HG02588 (cell line): ENCODE data around the gene FANCM.

Experiments
- ATAC-seq: cut with Tn5 transposase; IDR thresholded peaks from one replicate; pipeline ENCODE4 v1.9.1; 2021; ENCODE audit warnings: mild to moderate bottlenecking, moderate library complexity; ENCODE audit not compliant: unreplicated experiment

Gene FANCM

GRCh38 chr14:45135659-45136395 lies at the start of gene FANCM:
Gene FANCM (plus strand): TSS chr14:45135930. CDS start chr14:45136032, 102 bp downstream.
- peak; percentile 30 for ATAC-seq

GRCh38 chr14:45089813-45090212 lies 45.9 kb upstream of the FANCM start:
- peak; percentile 72 for ATAC-seq

- no peak for ATAC-seq
Measured at GRCh38 chr14:45091710-45092109, 44.0 kb upstream of the FANCM start.

- ATAC-seq = no peak
Measured at GRCh38 chr14:45094275-45094674, 41.5 kb upstream of the FANCM start.

- no peak for ATAC-seq
Measured at GRCh38 chr14:45095143-45095542, 40.6 kb upstream of the FANCM start.

- ATAC-seq = no peak
Measured at GRCh38 chr14:45096218-45096617, 39.5 kb upstream of the FANCM start.

GRCh38 chr14:45103806-45104205 lies 31.9 kb upstream of the FANCM start:
- ATAC-seq = no peak

GRCh38 chr14:45104561-45104960 lies 31.2 kb upstream of the FANCM start:
- no peak for ATAC-seq

GRCh38 chr14:45112896-45113781 lies 22.6 kb upstream of the FANCM start:
- ATAC-seq = no peak

- no peak for ATAC-seq
Measured at GRCh38 chr14:45114327-45114726, 21.4 kb upstream of the FANCM start.

- no peak for ATAC-seq
Measured at GRCh38 chr14:45118594-45118993, 17.1 kb upstream of the FANCM start.

GRCh38 chr14:45120096-45120495 lies 15.6 kb upstream of the FANCM start:
- no peak for ATAC-seq

- ATAC-seq = no peak
Measured at GRCh38 chr14:45123271-45123670, 12.5 kb upstream of the FANCM start.

- no peak for ATAC-seq
Measured at GRCh38 chr14:45125754-45126153, 10.0 kb upstream of the FANCM start.

GRCh38 chr14:45128963-45129629 lies 6.6 kb upstream of the FANCM start:
- ATAC-seq = no peak

- no peak for ATAC-seq
Measured at GRCh38 chr14:45133683-45134050, 2.1 kb upstream of the FANCM start.

- peak; percentile 90 for ATAC-seq
Measured at GRCh38 chr14:45134051-45134958, 1.4 kb upstream of the FANCM start, which contains the start of gene FKBP3. Gene FKBP3 (minus strand): TSS chr14:45134481. CDS start chr14:45134456, 25 bp downstream.

- ATAC-seq = no peak
Measured at GRCh38 chr14:45135156-45135555, 574 bp upstream of the FANCM start.

- no peak for ATAC-seq
Measured at GRCh38 chr14:45136399-45136798, 669 bp downstream of the FANCM start.

- ATAC-seq = no peak
Measured at GRCh38 chr14:45140661-45141187, 5.0 kb downstream of the FANCM start.
